GM18858 (cell line): Measurements from ENCODE around the gene NET1.
"Not testable (repeated sequence)": the region's sequence is repeated elsewhere in the genome, so short reads cannot be mapped to it uniquely, and the experiment has no call there.

Source experiments
- ATAC-seq: cut with Tn5 transposase; IDR thresholded peaks from one replicate; pipeline ENCODE4 v1.9.1; 2021; ENCODE audit not compliant: unreplicated experiment

Gene NET1, protein sequence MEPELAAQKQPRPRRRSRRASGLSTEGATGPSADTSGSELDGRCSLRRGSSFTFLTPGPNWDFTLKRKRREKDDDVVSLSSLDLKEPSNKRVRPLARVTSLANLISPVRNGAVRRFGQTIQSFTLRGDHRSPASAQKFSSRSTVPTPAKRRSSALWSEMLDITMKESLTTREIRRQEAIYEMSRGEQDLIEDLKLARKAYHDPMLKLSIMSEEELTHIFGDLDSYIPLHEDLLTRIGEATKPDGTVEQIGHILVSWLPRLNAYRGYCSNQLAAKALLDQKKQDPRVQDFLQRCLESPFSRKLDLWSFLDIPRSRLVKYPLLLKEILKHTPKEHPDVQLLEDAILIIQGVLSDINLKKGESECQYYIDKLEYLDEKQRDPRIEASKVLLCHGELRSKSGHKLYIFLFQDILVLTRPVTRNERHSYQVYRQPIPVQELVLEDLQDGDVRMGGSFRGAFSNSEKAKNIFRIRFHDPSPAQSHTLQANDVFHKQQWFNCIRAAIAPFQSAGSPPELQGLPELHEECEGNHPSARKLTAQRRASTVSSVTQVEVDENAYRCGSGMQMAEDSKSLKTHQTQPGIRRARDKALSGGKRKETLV

DNA sequence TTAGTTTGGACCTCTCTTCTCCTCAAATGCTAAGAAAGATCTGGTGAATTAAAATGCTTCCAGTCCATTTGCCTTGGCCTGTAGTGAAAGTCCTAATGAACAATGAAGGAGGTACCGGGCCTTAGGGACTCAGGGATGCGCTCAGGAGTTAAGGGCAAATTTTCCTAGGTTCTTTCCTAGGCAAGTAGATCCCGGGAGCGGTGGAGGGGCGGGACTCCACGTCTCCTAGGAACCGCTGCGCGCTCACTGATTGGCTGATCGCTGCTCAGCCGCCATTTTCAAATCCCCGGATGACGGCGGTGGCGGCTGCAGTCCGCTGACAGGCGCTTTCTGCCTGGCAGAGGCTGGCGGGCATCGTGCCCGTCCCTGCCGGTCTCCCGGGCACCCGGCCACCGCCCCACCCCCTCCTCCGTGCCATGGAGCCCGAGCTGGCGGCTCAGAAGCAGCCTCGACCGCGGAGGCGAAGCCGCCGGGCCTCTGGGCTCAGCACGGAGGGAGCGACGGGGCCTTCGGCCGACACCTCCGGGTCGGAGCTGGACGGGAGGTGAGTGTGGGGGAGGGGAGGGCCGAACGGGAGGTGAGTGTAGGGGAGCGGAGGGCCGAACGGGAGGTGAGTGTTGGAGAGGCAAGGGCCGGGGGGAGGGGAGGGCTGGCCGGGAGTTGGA lies at the start of gene NET1:
TSS of gene NET1 (plus strand) at position 281 of the 665 bp plus-strand sequence. CDS start at position 417, 136 bp downstream.
- peak; percentile 94 for ATAC-seq

DNA sequence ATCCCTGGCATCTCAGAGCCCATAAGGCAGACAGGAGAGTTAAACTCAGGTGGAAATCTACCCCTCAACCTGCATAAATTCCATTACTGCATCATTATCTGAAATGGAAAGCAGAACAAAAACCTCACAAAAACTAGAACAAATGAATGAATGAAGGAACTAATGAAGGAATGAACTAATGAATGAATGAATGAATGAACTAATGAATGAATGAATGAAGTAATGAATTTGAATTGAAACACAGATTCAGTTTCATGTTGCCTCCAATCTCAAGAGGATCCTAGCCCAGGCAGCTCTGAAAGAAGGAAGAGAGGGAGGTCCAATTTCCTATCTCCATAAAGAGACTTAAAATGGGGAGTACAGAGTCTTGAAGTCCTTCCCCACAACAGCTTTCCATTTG lies 49.5 kb upstream of the NET1 start:
- no peak for ATAC-seq

DNA sequence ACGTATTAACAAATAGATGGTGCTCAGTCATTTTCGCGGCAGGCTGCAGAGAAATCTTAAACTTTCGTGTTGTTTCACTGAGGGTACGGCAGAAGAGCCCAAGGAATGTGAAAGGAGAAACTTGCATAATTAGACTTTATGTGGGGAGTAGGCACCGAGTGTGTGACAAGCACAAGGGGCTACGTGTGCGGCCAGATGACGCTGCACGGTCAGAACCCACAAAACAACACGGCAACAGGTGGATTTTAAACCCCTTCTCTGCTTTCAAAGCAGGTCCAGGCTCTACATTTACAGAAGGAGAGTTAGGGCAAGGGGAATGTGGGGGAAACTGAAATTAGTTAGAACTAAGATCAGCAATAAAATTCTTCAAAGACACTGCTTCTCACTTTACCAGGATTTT lies 48.0 kb upstream of the NET1 start:
- no peak for ATAC-seq

DNA sequence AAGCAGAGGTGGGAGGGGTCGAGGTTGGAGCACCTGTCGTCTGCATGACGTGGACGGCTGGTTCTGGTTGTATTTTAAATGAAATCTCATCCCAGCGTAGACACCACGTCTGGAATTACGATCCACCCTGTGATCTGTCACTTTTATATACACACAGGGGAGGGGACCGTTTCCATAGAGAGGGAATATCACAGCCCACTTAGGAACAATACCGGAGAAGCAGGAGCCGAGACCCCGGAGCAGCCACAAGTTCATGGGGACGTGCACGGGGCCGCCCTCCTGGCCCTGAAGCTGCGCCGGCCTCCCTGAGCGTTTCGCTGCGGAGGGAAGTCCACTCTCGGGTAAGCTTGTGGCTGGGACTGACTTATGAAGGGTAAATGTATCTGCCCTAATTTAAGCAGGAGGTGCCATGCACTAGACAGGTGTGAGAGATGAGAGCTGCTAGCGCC lies 47.4 kb upstream of the NET1 start, which contains the start of gene UCN3:
TSS of gene UCN3 (plus strand) at position 77 of the 449 bp plus-strand sequence. CDS start 8,755 bp downstream, outside the sequence.
- ATAC-seq, result no peak

DNA sequence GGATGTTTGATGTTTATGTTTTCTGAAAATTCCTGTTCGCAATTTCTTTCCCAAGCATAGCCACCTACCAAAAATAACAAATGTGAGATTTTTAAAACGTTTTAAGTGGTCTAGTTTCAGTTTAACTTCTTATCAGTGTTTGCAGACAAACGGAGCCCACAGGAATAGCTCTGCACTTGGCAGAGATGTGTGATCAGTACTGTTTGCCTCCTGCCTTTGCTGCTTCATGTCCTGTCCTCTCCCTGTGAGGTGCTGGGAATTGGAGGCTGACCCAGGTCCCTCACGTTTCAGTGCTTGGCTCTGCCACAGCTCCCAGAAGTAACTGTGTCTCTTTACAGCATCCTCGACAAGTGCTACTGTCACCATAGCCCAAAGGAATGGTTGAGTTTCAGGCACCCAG lies 46.4 kb upstream of the NET1 start:
- ATAC-seq, result no peak

DNA sequence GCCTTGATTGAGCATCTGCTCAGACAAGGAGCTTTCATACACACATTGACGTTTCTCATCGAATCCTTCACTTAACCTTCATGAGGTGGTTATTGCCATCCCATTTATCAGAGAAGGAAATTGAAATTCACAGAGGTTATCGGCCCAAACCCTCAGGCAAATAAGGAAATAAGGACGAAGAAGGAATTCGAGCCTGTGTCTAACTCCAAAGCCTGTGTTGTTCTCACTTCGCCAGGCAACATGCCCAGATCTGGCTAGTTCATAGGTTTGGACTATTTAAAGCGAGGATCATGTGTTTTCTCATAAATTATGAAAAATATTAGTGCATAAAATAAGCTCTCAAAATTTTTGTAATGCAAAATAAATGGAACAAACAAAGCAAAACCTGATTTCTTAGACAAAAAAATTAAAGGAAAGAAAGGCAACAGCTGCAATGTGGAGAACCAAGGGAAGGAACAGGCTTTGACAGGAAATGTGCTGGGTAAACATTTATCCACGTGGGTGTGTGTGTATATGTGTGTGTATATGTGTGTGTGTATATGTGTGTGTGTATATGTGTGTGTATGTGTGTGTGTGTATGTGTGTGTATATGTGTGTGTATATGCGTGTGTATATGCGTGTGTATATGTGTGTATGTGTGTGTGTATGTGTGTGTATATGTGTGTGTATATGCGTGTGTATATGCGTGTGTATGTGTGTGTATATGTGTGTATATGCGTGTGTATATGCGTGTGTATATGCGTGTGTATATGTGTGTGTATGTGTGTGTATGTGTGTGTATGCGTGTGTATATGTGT lies 42.8 kb upstream of the NET1 start:
- ATAC-seq, result no peak

DNA sequence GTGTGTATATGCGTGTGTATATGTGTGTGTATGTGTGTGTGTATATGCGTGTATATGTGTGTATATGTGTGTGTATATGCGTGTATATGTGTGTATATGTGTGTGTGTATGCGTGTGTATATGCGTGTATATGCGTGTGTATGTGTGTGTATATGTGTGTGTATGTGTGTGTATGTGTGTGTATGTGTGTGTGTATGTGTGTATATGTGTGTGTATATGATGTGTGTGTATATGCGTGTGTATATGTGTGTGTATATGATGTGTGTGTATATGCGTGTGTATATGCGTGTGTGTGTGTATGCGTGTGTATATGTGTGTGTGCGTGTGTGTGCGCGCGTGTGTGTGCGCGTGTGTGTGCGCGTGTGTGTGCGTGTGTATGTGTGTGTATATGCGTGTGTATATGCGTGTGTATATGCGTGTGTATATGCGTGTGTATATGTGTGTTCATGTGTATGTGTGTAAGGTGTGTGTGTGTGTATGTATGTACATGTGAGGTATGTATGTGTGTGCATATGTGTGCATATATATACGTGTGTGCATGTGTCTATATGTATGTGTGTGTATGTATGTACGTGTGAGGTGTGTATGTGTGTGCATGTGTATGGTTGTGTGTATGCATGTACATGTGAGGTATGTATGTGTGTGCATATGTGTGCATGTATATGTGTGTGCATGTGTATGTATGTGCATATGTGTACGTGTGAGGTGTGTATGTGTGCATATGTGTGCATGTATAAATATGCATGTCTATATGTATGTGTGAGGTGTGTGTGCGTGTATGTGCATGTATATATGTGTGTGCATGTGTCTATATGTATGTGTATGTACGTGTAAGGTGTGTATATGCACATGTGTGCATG lies 41.6 kb upstream of the NET1 start:
- ATAC-seq, result no peak

DNA sequence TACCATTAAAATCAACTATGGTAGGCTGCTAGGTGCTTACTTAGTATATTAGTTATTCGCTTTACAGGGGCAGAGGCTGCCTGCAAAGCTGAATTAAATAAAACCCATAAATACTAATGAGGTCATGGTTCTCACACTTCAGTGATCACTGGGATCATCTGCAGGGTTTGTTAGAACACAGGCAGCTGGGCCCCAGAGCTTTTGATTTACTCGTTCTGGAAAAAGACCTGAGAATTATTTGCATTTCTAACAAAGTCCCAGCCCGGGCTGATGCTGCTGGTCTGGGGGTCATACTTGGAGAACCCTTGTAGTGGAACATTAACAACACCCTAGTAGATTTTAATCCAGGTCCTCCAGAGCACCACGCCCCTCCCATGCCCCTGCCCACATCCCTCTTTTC lies 39.0 kb upstream of the NET1 start:
- ATAC-seq, result no peak

DNA sequence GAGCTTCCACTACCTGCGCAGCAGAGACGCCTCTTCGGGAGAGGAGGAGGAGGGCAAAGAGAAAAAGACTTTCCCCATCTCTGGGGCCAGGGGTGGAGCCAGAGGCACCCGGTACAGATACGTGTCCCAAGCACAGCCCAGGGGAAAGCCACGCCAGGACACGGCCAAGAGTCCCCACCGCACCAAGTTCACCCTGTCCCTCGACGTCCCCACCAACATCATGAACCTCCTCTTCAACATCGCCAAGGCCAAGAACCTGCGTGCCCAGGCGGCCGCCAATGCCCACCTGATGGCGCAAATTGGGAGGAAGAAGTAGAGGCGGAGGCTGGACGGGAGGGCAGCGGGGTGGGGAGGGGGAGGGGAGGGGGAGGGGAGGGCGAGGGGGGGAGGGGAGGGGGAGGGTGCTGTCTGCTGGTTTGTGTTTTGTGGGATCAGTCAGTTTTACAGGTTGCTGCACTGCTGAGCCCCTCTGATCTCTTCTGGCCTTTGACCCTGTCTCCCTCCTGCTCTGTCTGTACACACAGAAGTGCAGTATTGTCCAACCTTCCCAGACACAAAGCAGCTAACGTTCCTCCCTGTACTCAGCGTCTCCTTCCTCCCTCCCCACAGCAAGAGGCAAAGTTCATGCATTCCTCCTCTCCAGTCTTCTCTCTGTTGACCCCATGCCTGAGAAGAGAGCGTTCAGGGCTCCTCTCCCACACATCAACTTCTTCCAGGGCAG lies 38.3 kb upstream of the NET1 start:
- ATAC-seq, result no peak

DNA sequence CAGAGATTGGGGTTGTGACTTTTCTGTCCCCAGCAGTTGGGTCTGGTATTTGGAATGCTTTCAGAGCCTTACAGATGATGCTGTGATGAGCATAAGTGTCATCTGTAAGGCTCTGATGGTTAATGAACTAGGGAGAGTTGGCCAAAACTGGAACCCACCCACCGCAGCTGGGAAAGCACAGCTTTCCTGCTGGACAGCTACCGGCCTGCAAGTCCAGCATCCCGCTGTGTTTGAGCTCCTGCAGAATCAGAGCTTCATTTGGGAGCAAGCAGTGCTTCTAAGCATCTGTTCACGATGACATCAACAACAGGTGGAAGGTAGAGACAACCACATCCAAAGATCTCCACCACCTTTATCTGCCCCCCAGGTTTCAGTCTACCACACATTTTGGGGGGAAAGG lies 35.9 kb upstream of the NET1 start:
- no peak for ATAC-seq

DNA sequence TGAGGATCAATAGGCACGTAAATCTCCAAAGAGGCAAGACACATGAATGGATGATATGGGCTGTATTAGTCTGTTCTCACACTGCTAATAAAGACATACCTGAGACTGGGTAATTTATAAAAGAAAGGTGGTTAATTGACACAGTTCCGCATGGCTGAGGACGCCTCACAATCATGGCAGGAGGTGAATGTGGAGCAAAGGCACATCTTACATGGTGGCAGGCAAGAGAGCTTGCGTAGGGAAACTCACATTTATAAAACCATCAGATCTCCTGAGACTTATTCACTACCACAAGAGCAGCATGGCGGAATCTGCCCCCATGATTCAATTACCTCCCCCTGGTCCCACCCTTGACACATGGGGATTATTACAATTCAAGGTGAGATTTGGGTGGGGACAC lies 33.2 kb upstream of the NET1 start:
- not testable (repeated sequence) for ATAC-seq

DNA sequence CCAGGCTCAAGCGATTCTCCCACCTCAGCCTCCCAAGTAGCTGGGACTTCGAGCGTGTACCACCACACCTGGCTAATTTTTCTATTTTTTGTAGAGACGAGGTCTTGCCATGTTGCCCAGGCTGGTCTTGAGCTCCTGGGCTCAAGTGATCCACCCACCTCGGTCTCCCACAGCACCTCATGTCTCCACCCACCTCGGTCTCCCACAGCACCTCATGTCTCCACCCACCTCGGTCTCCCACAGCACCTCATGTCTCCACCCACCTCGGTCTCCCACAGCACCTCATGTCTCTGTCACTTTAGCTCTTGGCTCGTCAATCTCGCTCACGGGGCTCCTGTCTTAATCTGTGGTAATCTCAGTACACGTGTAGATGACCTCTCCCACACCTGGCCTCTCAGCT lies 32.0 kb upstream of the NET1 start:
- ATAC-seq, result not testable (repeated sequence)

DNA sequence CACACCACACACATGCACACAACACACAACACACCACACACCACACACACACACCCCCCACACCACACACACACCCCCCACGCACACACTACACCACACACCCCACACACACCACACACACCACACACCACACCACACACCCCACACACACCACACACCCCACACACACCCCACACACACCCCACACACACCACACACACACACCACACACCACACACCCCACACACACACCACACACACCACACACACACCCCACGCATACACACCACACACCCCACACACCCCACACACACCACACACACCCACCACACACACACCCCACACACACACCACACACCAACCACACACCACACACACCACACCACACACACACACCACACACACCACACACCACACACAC lies 31.2 kb upstream of the NET1 start:
- ATAC-seq, result no peak

DNA sequence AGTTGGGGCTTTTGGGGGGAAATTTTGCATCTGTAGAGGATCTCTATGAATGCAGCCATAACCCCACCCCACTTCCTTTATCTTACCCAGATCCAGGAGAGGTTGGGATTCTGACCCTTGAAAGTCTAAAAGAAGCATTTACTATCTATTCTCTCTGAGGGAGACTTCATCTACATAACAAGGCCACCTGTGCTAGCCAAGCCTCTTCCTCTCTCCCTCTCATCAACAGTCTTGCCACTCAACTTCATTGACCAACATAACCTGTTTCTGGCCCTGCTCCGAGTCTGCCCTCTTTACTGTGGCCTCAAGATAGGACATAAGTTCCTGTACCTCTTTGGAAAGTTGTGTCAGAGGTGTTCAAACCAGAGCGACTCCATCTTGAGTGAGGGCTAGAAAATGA lies 27.1 kb upstream of the NET1 start:
- no peak for ATAC-seq

DNA sequence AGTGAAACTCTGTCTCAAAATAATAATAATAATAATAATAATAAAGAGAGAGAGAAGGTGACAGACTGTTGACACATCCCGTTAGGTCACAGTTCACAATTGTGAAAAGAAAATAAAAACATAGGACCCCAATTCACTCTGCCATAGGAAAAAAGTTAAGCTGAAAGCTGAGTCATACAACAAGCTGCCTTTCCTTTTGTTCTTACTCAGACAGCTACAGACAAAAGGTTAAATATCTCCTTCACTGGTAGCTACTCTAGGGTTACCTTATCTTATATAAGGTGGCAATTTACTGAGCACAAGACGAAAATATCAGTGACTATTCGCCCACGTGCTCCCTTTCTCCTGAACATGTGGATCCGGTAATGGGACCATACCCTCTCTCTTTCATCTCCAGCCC lies 25.2 kb upstream of the NET1 start:
- no peak for ATAC-seq

DNA sequence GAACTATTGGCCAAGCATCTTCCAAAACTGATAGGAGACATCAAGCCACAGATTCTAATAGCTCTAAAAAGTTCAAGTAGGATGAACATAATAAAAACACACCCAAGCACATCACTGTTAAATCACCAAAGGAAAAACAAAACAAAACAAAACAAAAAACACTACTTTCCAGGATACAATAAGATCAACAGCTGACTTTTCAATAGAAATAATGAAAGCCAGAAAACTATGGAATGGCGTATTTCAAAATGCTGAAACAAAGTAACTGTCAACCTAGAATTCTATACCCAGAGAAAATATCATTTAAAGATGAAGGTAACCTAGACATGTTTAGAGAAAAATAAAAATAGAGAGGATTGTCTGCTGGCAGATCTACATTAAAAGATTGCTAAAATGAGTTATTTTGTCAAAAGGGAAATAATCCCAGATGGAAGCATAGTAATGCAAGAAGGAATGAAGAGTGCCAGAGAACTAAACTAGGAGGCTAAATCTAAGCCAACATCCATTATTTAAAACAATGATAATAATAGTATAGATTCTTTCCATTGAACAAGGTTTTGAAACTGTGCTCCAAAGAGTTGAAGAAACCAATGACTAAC lies 21.7 kb upstream of the NET1 start:
- no peak for ATAC-seq

DNA sequence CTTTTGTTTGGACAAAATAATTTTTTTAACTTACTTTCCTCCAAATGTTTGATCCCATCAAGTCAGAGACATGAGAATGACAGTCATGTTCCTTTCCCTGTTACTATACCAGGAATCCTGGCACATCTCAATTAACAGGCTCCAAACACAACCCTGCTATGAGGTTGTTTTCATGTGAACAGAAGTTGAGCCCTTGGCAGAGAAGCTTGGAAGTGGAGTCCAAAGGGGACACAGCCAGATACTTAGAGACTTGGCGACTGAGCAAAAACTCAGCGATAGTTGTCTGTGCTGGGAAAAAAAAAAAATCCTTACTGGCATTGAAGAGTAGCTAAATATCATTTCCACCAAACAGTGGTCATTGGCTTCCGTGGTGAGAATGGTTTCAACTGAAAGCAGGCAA lies 20.6 kb upstream of the NET1 start:
- no peak for ATAC-seq

DNA sequence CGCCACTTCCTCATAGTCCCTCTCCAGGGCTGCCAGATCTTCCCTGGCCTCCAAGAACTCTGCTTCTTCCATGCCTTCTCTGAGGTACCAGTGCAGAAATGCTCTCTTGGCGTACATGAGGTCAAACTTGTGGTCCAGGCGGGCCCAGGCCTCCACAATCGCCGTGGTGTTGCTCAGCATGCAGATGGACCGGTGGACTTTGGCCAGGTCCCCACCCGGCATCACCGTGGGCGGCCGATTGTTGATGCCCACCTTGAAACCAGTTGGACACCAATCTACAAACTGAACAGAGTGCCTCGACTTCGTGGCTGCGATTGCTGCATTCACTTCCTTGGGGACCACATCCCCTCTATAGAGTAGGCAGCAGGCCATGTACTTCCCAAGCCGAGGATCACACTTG lies 18.8 kb upstream of the NET1 start:
- ATAC-seq, result no peak

DNA sequence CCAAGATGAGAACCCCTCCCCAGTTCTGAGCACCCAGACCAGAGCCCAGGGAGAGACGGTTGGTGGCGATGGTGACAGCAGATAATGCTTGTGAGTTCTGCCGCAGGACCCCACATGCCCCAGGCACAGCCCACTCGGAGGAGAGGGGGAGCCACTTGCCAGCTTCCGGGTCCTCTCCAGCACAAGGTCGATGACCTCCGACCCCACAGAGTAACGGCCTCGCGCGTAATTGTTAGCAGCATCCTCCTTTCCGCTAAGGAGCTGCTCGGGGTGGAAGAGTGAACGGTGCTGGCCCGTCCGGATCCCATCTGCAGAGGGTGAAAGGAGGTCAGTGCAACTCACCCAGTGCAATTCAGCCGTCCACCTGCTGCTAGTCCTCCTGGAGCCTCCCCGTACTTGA lies 17.2 kb upstream of the NET1 start:
- no peak for ATAC-seq
